Bronchial epithelial cell (primary cell): ENCODE measurements around the gene PTPRN2. TPM values are rescaled to one million over a fixed set of nuclear protein-coding genes. Genes with fewer than 3 reads are reported as not detected.
"Not testable (repeated sequence)": the region's sequence is repeated elsewhere in the genome, so short reads cannot be mapped to it uniquely, and the experiment has no call there.

Experiments used
- DNase-seq: peaks from one replicate; pipeline ENCODE4 v3.0.0-alpha.2; 2010; ENCODE audit warnings: low read depth
- FAIRE-seq: peaks from 2 replicates; lab custom pipeline; 2011; peaks lifted over from hg19 to GRCh38; lab: Jason Lieb, UNC
- H3K27me3 ChIP-seq: 2 replicates; pipeline ENCODE4 v1.5.1; 2011; ENCODE audit warnings: low read length; ENCODE audit not compliant: control insufficient read depth, insufficient read depth
- H3K36me3 ChIP-seq: 2 replicates; pipeline ENCODE4 v1.5.1; 2011; ENCODE audit warnings: low read length; ENCODE audit not compliant: control insufficient read depth, insufficient read depth
- H3K4me3 ChIP-seq: 2 replicates; pipeline ENCODE4 v1.5.1; 2011; ENCODE audit warnings: mild to moderate bottlenecking, low read depth, low read length, control low read depth
- total RNA-seq: library from RNA; depleted of rRNA; stranded (reverse); fragments of >200 nt; gene quantifications from 2 replicates; pipeline ENCODE4 v1.2.1, GENCODE V29; 2014
- TF ChIP-seq, protein P1 (sequence below): IDR thresholded peaks from 2 replicates; pipeline ENCODE4 v1.5.1; 2011; ENCODE audit warnings: mild to moderate bottlenecking, moderate library complexity, low read length, control low read depth, inconsistent platforms; ENCODE audit not compliant: insufficient read depth, severe bottlenecking

Gene PTPRN2
- total RNA-seq, 1 donor from 2014 or later, result 1.1 TPM

DNA sequence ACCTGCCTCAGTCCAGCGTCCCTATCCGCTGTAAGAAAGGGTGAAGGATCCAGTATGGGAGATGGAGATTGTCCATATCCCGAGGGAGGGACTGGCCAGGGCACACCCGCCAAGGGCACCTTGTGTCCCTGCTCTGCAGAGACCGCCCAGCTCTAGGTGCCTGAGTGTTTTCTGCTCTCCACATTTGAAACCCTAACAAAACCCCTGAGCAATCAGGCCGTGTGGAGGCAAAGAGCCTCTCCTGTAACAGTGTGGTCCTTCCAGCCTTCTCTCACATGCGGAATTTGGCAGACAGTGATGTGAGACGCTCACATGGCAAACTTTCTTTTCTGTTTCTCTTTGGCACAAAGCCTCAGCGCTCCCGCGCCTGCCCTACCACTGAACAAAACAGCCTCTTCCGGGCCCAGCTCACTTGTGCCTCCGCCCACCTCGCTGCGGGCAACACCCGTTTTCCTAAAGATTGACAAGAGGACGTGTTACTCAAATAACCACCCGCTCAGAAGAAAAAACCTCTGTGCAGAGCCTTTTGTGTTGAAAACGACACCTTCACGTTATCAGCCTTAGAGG, 736.0 kb downstream of the PTPRN2 start:
- no peaks in the 10 kb centered on the region for H3K27me3 ChIP-seq
- no peak for FAIRE-seq

DNA sequence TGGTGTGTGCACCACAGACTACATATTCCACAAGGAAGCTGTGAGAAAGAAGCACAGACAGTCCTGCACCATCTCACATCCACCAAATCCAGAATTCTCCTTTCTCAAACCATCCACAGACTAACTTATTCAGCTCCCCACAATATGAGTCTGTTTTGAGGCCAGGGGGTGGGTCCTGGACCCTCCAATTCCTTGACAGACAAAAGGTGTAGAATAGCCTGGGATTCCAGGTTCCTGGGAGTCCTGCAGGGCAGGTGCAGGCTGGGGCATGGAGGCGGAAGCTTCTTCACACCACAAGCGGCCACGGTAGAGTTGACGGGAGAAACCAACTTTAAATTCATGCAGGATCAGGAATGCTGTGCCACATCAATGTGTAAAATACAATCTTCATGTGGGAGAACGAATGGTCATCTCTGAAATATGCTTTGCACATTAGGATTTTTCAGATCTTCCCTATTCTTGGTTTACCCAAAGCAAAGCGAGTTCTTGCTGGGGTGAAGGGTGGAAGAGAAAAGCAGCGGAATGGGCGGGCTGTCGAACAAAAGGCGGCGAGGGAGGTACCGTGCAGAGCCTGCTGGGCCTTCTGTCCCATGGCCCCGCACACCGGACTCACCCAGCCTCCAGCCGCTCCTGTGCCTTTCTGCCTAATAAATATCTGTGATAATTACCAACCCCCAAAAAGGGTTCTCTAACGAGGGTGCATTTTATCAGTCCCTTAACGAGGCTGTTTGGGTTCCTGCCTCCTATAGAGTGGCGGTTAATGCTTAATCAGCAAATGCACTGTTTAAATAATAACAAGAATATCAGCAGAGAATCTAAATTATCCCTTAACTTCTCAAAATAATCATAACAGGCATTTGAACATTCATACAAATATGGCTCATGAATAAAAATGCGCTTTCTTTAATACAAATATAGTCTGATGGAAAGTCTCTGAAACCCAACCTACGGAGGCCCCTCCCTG, 736.9 kb downstream of the PTPRN2 start:
- Histone ChIP-seq H3K27me3 (no peaks in the 10 kb centered on the region), H3K36me3 (no peaks in the 10 kb centered on the region), H3K4me3 (no peak overlapping the region)
- FAIRE-seq, result no peak
- DNase-seq, result no peak
- TF ChIP-seq, protein P1, sequence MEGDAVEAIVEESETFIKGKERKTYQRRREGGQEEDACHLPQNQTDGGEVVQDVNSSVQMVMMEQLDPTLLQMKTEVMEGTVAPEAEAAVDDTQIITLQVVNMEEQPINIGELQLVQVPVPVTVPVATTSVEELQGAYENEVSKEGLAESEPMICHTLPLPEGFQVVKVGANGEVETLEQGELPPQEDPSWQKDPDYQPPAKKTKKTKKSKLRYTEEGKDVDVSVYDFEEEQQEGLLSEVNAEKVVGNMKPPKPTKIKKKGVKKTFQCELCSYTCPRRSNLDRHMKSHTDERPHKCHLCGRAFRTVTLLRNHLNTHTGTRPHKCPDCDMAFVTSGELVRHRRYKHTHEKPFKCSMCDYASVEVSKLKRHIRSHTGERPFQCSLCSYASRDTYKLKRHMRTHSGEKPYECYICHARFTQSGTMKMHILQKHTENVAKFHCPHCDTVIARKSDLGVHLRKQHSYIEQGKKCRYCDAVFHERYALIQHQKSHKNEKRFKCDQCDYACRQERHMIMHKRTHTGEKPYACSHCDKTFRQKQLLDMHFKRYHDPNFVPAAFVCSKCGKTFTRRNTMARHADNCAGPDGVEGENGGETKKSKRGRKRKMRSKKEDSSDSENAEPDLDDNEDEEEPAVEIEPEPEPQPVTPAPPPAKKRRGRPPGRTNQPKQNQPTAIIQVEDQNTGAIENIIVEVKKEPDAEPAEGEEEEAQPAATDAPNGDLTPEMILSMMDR, result no peak

More for the DNA sequence above, 736.0 kb downstream of the PTPRN2 start:
- TF ChIP-seq, protein P1, result no peak
- no peaks in the 10 kb centered on the region for H3K36me3 ChIP-seq
- no peak for DNase-seq
- H3K4me3 ChIP-seq, result no peak overlapping the region

DNA sequence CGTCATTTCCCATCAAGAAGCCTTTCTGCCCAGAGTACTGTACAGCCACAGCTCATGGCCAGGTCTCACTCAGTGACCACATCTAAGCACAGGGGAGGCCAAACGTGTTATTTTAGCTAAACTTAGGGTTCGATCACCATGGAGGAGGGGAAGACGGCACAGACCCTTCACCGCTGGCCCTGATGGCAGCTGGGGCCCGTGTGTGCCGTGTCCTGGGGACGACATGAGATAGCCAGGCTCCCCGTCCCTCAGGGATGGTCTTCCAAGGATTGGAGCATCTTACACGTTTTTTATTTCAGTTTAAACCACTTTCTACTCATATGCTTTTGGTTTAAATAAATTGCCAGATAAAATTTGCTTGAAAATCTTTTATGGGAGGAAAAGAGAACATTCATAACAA, 737.9 kb downstream of the PTPRN2 start:
- H3K4me3 ChIP-seq, result no peak overlapping the region

DNA sequence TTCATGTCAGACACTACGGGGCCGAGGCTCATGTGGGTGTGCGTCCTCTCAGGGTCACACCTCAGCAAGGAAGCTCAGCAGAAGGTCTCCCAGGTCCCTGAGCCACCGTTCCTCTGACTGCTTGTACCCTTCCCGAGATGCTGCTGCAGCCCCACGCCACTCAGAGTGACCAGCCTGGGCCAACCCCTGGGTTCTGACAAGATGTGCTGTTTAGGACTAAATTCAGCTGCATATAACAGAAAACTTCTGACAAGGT, 738.4 kb downstream of the PTPRN2 start:
- no peak overlapping the region for H3K4me3 ChIP-seq
- DNase-seq (no peak), FAIRE-seq (no peak)
- no peaks in the 10 kb centered on the region for H3K27me3 ChIP-seq
- no peaks in the 10 kb centered on the region for H3K36me3 ChIP-seq
- TF ChIP-seq, protein P1, result no peak

More for the DNA sequence above, 737.9 kb downstream of the PTPRN2 start:
- Histone ChIP-seq H3K27me3 (no peaks in the 10 kb centered on the region), H3K36me3 (no peaks in the 10 kb centered on the region)
- FAIRE-seq, result no peak
- TF ChIP-seq, protein P1, result no peak
- DNase-seq, result no peak

DNA sequence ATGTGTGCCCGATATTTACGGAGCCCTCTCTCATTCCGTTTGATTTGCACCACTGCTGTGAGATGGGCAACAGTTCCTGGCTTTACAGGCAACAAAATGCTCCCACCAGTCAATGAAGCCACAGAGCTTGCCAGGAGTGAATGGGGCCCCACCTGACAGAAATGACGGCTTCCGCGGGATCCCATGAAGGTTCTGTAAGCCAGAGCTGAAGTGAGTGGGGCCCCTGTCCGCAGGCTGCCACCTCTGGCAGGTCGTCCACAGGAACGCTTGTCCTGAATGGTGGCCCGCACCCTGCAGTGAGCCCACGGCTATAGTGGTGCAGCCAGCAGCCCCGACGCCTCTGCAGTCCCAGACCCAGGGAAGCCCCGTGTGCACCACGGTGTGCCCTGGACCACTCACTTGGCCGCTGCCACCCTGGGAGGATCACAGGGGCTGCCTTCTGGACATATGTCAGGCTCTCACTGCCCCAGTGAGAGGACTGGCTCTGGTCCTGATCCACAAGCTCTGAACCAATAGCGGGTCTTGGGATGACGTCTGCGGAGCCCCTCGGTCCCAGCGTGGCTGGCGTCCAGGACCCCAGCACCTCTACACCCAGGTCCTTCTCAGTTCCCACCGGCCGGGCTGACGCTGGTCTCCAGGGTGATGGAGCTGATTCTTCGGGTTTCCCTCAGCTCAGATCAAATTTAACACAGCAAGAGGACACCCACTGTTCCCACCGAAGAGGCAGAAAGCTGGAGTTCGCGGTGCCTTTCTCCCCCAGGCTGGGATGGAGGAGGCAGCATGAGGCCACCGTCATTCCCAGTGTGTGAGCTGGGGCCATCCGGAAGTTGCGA, 738.9 kb downstream of the PTPRN2 start:
- TF ChIP-seq, protein P1, result no peak
- DNase-seq (no peak), FAIRE-seq (no peak)
- Histone ChIP-seq H3K4me3 (no peak overlapping the region), H3K27me3 (no peaks in the 10 kb centered on the region), H3K36me3 (no peaks in the 10 kb centered on the region)

DNA sequence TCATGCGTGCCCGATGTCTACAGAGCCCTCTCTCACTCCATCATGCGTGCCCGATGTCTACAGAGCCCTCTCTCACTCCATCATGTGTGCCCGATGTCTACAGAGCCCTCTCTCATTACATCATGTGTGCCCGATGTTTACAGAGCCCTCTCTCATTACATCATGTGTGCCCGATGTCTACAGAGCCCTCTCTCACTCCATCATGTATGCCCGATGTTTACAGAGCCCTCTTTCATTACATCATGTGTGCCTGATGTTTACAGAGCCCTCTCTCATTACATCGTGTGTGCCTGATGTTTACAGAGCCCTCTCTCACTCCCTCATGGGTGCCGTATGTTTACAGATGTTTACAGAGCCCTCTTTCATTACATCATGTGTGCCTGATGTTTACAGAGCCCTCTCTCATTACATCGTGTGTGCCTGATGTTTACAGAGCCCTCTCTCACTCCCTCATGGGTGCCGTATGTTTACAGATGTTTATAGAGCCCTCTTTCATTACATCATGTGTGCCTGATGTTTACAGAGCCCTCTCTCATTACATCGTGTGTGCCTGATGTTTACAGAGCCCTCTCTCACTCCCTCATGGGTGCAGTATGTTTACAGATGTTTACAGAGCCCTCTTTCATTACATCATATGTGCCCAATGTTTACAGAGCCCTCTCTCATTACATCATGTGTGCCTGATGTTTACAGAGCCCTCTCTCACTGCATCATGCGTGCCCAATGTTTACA, 739.7 kb downstream of the PTPRN2 start:
- H3K27me3 ChIP-seq, H3K4me3 ChIP-seq, DNase-seq, H3K36me3 ChIP-seq, FAIRE-seq: not testable (repeated sequence)

DNA sequence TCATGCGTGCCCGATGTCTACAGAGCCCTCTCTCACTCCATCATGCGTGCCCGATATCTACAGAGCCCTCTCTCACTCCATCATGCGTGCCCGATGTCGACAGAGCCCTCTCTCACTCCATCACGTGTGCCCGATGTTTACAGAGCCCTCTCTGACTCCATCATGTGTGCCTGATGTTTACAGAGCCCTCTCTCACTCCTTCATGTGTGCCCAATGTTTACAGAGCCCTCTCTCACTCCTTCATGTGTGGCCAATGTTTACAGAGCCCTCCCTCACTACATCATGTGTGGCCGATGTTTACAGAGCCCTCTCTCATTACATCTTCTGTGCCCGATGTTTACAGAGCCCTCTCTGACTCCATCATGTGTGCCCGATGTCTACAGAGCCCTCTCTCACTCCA, 740.9 kb downstream of the PTPRN2 start:
- H3K4me3 ChIP-seq, DNase-seq, H3K27me3 ChIP-seq, H3K36me3 ChIP-seq: not testable (repeated sequence)
- FAIRE-seq, result peak; percentile 98
